HG02678 (cell line): Measurements from ENCODE around the gene KCNAB2.

Experiments
- ATAC-seq: cut with Tn5 transposase; IDR thresholded peaks from one replicate; pipeline ENCODE4 v1.9.1; 2021; ENCODE audit warnings: mild to moderate bottlenecking, moderate library complexity; ENCODE audit not compliant: unreplicated experiment

Gene KCNAB2

DNA sequence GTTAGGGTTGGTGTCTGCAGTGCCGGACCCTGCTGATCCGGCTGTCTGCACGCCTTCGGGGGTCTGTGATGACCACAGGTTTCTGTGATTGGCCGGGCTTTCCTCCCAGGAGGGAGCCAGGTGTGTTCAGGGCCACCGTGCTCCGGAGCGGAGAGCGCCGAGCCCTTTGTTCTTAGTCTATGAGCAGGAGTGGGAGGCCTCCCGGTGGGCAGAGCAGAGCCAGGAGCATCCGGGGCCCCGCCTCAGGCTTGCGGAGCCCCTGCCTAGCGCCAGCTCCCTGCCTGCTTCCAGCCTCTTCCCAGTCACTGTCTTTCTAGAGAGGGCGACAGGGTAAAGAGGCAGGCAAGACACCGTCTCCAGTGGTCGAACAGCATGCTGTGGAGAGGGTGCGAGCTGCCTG lies 31.8 kb downstream of the KCNAB2 start:
- ATAC-seq, result no peak

DNA sequence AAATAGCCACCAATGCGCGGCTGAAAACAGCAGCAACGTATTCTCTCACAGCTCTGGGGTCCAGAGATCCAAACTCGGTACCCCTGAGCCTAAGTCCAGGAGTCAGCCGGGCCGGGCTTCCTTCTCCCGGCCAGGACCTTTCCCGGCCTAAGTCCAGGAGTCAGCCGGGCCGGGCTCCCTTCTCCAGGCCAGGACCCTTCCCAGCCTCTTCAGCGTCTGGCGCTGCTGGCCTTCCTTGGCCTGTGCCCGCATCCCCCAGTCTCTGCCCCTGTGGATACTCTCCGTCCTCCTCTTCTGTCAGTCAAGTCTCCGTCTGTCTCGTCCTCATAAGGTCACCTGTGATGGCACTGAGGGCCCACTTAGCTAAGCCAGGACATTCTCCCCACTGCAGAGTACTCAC lies 32.2 kb downstream of the KCNAB2 start:
- no peak for ATAC-seq

DNA sequence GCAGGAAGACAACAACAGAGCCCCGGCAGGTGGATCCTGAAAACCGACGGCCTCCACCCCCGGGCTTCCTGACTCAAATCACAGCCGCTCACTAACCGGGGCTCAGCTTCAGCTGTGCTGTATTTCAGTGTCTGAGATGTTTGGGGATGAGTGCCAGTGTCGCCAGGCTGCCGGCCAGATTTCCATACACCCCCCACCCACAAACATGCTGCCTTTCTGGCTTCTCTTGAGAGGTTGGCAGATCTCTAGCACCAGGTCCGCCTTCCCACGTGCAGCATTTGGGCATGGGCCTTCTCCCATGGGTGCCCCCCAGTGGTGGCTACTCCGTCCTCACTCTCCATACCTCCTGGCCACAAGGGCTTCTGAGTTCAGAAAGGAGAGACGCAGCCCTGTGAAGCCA lies 34.8 kb downstream of the KCNAB2 start:
- ATAC-seq, result no peak

DNA sequence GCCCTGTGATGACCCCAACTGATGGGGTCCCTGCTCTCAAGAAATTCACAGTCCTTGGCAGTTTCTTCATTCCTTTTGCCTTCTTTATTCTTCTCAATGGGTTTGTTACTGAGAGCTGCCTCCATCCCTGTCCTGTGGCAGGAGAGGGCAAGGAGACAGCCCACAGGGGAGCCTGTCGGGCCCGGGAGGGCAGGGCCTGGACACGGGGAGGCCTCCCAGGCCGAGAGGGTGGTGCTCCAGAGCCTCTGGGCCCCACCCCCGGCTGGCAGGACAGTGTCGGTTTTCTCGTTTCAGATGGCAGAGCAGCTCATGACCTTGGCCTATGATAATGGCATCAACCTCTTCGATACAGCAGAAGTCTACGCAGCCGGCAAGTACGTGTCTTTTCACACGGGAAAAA lies 36.2 kb downstream of the KCNAB2 start:
- ATAC-seq, result no peak

DNA sequence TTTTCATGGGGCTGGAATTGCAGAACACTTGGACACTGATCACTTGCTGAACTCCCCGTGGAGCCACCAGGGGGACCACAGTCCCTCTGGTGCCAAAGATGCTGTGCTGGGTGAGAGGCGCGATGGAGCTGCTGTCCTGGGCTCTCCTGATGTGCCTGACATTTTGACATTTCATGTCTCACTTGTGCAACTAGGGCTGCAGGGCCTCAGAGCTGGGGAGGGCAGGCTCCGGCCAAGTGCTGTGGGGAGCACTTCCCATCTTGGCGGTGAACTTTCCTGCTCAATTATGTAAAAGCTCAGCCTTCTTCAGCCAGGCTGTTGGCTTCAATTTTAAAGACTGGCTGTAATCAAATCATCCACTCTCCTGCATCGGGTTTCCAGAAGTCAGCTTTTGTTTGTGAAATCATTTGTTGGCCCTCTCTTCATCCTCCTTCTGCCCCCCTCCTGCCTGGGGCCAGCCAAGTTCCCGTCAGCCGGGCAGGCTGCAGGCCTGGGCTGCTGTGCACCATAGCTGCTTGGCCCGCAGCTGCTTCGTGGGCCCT lies 36.8 kb downstream of the KCNAB2 start:
- ATAC-seq, result no peak

DNA sequence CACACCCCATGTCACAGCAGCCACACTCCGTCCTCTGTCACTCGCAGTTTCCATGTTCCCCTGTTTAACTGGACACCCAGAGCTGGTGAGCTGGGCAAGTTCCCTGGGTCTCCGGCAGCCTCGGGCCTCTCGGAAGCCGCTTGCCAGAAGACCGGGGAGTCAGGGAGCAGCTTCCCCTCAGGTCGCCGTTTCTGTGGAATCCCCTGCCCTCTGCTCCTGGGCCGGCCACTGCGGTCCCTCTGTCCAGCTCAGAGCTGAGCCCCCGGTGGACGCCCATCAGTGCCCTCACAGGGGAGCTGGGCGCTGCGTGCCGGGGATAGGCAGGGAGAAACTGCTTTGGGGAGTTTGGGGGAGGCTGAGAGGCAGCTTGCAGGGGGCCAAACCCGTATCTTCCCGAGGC lies 37.7 kb downstream of the KCNAB2 start:
- no peak for ATAC-seq

DNA sequence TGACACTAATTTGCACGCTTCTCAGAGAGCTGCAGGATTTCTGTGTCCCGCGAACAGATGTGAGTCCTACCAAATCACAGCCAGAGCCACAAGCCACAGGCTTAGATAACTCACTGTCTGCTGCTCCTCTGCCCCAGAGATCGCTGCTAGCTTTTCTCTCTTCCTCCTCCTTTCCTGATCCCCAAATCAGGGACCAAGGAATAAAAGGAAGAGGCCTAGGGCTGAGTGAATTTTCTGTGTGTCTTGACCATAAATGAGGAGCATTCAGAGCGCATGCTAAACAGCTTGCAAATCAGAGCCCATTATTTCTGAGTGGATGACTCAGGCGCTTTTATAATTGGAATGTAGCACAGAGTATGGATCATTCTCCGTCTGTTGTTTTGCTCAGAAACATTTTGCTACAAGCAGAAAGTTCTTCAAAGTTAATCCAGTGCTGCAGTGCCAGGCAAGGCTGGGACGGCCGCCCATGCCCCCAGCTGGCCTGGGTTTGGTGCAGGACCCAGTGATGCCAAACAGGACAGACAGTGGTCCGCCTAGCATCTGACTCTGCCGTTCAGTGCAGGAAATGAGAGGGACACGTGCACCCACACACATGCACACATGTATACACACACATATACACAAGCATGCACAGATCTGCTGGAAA lies 38.2 kb downstream of the KCNAB2 start:
- ATAC-seq, result no peak

DNA sequence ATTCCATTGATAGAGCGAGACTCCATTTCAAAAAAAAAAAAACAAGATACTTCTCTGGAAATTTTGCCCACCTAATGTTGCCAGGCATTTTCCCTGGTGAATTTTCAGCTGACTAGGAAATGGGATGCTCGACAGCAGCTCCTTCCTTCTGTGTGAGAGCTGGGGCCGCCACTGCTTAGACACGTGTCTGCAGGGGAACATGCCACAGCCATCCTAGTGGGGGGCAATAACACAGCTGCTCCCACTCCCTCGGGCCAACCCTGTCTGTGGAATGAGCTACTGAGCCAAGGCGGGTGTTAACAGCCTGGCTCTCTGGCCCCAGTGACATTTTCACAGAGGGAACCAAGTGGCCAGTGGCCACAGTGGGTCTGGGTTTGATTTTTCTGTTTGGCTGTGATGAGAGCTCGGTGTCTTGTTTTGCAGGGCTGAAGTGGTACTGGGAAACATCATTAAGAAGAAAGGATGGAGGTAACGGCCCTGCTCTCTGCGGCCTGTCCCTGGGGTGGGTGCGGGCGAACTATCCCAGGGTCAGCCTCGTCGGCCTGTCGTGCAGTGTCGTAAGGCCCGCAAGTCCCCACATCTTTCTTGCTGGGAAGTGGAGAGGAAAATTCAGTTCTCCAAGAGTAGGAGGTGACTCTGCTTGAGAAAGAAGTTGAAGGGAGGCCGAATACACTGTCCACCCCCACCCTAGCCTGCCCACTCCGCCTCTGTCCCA lies 39.2 kb downstream of the KCNAB2 start:
- no peak for ATAC-seq

DNA sequence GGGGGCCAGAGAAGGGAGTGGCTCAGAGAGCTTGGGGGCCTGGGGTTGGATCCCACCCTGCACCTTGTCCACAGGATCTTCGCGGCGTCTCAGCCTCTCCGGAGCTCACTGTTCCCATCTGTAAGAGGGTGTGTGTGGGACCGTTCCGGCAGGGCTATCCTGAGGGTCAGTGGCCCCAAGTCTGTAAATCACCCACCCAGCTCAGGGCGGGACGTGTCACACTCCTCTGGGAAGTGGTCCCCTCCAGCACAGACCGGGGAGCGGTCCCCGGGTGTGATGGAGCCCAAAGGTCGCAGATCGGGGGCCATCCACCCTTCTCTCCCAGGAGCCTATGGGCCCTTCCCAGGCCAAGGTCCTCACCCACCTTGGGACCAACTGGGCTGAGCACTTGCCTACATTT lies 40.0 kb downstream of the KCNAB2 start:
- no peak for ATAC-seq

DNA sequence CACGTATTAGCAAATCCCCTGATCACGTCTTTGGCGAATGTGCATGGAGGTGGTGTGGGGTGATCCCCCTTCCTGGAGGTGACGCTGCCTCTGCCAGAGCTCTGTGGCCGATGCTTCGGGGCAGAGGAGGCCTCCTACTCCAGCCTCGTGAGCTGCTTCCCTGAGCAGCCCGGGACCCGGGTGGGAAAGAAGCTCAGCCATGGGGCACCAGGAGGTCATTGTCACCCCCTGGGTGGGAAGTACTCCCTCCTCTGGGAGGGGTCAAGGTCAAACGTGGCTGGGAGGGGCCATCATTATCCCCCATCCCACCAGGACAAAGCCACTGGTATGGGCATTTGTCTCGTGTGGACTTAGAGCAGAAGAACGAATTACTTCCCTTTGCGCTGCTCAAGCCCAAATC lies 40.7 kb downstream of the KCNAB2 start:
- no peak for ATAC-seq

DNA sequence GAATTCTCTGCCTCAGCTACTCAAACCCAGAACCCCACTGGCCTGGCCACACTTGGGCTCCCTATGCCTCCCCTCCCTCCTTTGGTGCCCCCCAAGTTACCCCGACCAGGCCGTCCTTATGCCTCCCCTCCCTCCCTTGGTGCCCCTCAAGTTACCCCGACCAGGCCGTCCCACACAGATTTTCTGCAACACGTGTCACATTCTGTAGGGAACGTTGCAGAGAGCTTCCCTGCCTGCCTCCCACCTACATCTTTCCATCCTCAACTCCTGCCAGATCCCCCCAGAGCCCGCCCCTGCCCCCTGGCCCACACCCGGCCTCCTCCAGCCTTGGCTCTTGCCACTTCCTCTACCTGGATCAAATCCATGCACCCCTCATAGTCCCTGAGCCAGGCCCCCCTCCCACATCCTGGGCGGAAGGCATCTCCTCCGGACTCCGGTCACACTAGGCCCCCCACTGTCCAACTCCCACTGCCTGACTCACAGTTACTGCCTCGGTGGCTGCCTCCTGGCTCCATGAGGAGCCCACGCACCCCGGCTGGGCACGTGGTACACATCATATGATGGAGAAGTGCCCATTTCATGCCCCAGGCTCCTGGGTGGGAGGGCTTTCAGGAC lies 41.2 kb downstream of the KCNAB2 start:
- no peak for ATAC-seq

DNA sequence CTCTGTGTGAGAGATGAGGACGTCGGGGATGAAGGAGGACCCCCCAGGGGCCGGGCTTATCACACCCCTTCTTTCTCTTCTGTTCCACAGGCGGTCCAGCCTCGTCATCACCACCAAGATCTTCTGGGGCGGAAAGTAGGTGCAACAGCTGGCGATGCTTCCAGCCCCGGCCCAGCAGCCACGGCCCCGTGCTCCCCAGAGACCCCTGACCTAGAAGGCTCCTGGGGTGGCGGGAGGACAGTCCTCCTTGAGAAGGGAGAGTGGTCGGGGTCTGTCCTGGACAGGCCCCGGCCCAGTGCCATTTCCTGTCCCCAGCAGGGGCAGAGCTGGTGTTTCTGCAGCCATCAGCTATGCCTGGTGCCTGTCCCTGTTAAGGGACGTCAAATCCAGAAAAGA lies 41.7 kb downstream of the KCNAB2 start:
- no peak for ATAC-seq

DNA sequence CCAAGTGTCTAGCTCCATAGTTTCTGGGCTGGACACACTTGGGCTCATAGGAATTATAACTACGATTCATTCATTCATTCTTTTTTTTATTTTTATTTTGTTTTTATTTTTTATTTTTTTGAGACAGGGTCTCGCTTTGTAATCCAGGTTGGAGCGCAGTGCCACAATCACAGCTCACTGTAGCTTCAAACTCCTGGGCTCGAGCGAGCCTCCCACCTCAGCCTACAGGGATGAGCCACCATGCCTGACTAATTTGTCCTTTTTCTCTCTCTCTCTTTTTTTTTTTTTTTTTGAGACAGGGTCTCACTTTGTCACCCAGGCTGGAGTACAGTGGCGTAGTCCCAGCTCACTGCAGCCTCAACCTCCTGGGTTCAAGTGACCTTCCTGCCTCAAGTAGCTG lies 42.3 kb downstream of the KCNAB2 start:
- ATAC-seq, result no peak

DNA sequence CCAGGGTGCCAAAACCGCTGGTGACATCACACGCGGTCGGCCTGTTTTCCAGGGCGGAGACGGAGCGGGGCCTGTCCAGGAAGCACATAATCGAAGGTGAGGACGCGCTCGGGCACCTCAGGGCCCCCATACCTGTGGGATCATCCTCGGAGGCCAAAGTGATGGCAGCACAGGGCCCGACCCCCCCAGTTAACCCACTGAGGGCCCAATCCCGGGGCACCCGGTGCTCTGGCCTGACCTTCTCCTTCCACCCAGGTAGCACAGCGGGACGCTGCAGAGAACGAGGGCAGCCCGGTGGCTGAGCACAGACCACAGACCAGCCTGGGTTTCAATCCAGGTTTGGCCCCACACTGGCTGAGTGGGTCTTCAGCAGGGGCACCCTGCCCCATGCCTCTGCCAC lies 43.3 kb downstream of the KCNAB2 start:
- no peak for ATAC-seq

DNA sequence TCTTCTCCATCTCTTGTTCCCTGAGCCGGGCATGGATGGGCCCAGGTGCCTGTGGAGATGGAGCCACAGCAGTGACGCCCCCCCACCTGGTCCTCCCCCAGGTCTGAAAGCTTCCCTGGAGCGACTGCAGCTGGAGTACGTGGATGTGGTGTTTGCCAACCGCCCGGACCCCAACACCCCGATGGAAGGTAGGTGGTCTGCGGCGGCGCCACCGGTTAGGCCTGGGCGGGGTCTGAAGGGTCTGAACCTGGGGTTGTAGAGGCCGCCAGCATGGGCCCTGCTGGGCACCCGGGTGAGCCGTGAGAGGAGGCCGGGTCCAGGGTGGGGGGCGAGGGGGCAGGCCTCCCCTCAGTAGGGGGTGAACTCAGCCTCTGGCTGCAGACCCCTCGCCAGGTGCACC lies 44.6 kb downstream of the KCNAB2 start:
- ATAC-seq, result no peak

DNA sequence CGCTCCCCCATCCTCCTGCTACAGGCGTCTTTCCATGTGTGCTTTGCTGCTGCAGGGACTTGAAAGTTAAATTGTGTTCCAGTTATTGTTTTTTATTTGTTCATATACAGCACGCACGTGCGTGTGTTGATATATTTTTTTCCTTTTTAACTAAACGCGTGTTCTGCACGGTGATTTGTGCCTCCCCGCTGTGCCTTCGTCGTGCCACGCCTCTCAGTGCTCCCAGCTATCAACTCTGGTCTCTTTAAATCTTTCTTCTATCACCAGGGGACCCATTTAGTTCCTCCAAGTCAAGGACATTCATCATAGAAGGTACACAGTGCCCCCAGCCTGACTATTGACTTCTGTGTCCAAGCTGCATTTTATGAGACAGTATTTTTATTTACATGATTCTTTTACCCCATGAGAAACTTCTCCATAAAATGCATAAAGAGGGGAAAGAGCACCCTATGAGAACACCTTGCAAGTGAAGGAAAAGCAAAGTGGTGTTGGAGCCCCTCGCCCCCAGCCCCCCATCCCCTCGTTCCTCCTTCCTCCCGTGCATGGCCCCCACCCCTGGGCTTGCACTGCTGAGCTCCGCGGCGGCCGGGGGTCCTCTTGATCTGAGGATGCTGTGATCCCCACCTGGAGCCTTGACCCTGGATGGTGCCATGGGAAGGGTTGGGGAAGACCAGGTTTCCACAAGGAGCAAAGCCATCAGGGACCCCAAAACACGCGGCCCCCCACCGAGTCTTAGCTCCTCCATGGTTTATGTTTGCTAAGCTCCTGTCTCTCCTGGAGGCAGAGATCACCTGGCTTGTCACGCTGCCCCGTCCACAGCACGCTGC lies 45.5 kb downstream of the KCNAB2 start:
- ATAC-seq, result no peak

DNA sequence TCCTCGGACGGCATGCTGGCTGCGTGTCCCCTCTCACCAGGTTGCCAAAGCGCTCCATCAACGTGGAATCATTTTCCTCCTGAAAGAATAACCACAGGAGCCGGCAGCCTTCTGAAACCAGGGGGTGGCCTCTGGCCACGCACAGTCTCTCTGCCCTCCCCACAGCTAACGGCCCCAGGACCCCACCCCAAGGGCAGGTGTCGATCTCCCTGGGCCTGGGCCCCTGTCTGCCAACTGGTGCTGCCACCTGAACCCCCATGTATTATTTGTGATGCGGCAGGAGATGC lies 46.1 kb downstream of the KCNAB2 start:
- no peak for ATAC-seq

DNA sequence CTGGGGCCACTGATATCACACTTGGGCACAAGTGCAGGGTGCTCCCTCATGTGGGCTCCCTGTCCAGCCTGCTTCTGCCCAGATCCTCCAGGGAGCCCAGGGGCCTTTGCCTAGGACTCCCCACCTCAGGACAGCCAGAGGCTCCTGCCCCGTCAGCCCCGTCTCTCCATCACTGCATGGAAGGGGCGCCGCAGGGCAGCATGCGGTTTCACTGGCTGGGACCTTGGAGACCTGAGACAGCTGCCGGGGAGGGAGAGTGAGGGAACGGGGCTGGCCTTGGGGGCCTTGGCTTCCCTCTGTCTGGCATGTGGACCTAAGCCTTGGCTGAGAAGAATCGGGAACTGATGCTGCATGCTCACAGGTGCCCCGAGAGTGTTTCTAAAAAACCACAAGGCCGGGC lies 46.5 kb downstream of the KCNAB2 start:
- no peak for ATAC-seq

DNA sequence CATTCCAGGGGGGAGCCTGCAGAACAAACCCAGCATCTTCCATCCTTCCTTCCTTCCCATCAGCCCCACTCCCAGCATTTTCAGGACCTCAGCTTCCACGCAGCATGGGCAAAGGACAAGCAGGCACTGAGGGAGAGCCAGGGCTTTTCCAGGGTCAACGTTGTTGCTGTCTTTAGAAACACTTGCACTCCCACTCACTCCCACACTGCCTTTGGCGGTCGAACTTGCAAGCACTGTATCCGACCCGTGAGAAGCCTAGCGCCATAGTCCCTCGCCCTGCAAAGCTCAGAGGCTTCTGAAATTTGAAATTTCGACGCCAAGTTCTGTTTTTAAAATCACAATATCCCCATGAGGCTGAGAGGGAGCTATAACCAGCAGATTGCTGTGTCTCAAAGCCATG lies 47.4 kb downstream of the KCNAB2 start:
- no peak for ATAC-seq

DNA sequence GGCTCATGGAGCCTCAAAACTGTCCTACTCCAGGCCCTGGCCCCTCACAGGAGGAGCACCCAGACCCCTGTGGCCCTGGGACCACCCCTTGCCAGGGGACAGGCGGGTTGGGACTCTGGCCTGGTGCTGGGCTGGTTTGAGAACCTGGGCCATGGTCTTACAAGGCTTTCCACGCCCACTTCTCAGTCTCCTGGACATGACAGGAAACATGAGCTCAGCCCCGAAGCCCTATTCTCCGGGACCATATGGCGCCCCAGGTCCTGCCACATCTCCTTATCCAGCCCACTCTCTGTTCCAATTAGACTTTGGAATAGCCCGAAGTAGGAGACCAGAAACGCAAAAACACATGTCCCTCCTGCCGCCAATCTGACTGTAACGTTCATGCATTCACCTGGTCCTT lies 47.9 kb downstream of the KCNAB2 start:
- no peak for ATAC-seq

DNA sequence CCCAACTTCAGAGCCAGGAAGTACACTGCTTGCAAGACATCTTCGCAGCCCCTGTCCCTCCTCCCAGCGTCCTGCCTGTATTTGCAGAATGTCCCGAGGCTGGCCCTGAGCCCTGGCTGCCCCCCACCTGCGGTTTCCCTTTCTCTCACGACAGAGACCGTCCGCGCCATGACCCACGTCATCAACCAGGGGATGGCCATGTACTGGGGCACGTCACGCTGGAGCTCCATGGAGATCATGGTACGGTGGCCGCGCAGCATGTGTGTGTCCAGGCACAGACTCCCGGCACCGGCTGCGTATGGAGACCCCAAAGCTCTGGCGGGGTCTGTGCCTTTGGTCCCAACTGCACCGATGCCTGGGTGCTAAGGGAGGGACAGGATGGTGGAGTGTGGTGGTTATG lies 48.6 kb downstream of the KCNAB2 start:
- no peak for ATAC-seq
